Hematopoietic multipotent progenitor cell (in vitro differentiated cells): Measurements from ENCODE around the gene NELL1. TPM values are rescaled to one million over a fixed set of nuclear protein-coding genes. Genes with fewer than 3 reads are reported as not detected.
"Not testable (repeated sequence)": the region's sequence is repeated elsewhere in the genome, so short reads cannot be mapped to it uniquely, and the experiment has no call there.

ENCODE experiments used
- DNase-seq, 3 donors: peaks; one replicate each; pipeline ENCODE4 v3.0.0-alpha.2; 2011 to 2015; ENCODE audit warnings: low read depth in 2 of 3, low spot score in 2 of 3
- total RNA-seq: library from RNA; depleted of rRNA; stranded (reverse); fragments of >200 nt; gene quantifications from one replicate; pipeline ENCODE4 v1.2.3, GENCODE V29; 2012

The NELL1 gene
- total RNA-seq, 1 donor, result 0.27 TPM

DNA sequence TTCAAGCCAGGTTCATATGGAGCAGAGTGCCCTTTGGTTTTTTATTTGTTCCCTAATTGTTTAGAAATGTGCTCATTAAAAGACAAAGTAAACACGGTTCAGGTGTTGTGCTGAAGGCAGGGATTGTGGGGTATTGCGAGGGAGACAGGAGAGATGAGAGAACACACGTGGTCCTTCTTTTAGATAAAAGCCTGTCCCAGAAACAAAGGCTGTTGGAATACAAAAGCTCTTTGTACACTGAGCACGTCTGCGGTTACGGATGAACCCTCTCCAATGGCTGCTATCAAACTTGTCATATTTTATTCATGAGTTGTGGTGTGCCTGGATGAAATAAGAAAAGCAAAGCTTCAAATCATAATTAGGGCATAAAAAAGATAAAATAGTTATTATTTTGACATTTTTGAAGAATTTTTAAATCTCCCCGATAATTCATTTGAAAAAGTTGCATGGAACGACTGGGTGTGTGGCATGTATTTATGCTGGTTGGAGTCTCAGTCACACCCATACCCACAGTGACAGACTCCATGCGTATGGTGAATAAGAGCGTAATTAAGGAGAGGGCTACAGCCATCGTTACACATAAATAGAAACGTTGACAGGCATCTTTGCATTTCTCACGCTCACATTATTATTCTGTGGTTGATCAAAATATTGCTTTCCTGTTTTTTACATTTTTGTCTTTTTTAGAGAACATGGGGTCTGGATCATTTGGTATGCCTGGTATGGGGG is 92.9 kb downstream of the NELL1 start:
- no peak for DNase-seq

- DNase-seq, result no peak
Measured at GRCh38 chr11:20762980-20763379, 93.6 kb downstream of the NELL1 start.

GRCh38 chr11:20770414-20770946 is 101.1 kb downstream of the NELL1 start:
- no peak for DNase-seq

GRCh38 chr11:20771026-20771425 is 101.6 kb downstream of the NELL1 start:
- DNase-seq, result no peak

DNA sequence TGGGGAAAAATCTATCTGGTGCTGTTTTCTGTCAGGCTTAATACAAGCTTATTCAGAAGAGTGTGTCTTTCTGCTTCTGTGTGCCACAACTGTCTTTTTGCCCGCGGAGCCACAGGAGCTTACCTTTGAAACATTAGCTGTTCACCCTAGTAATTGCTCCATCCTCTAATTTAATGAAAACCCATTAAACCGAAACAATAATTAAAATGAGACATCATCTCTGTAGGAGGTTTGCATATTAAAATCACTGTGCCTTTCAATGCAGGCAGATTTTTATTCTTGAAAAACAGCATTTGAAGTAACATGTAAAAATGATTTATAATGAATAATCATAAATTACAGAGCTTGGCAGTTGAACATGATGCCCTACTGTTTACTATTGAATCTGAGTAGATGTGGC is 102.3 kb downstream of the NELL1 start:
- DNase-seq, result no peak

DNA sequence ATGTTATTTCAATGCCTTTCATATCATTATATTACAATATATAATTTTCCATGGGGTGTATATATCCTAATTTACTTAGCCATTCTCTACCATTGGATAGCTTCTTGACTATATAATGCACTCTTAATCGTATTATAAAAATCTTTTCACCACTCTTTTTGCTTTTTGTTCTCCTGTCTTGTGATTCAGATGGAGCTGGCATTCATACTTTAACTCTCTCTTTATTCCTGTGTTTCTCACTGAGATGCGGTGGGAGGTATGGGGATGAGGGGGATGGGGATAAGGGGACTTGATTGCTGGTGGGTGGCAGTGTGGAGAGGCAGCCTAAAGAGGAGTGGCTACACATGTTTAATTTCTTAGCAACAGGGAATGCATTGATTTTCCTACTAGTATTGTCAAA is 105.9 kb downstream of the NELL1 start:
- DNase-seq, result no peak

DNA sequence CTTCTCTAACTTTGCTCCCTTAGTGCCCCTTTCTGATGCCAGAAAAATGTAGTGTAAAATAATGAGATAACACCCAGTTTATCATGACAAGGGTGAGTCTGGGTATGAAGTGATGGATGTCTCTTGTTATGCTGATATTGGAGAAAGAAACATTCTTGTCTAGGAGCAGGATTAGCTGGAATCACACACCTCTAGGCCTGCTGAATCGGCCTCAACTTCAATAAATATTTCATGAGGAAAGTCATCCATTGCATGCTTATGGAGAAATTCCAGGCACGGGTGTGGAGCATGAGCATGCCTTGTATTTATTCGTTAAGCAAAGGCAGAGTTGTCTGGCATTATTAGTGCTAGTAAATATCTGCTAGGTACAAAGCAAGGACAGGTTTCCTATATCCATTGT is 113.4 kb downstream of the NELL1 start:
- no peak for DNase-seq

GRCh38 chr11:20783220-20783619 is 113.8 kb downstream of the NELL1 start:
- DNase-seq, result no peak

GRCh38 chr11:20790622-20791021 is 121.2 kb downstream of the NELL1 start:
- DNase-seq, result no peak

- no peak for DNase-seq
Measured at GRCh38 chr11:20795005-20795404, 125.6 kb downstream of the NELL1 start.

GRCh38 chr11:20808328-20808727 is 138.9 kb downstream of the NELL1 start:
- no peak for DNase-seq

DNA sequence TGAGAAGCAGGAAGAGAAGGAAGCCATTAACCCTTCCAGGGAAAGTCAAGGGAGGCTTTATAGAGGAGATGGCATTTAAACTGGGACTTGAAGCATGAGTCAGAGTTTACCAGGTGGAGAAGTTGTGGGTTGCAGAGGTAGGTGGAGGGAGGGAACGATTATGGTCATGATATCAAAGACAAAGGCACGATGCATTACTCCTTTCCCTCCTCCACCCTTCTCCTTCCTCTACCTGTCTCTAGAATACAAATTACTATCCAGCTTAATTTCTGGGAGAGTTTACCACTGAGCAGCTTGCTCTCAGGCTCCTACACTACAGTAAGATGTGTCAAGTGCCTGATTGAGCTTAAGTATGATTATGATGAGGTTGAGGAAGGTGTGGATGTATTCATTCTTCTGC is 151.7 kb downstream of the NELL1 start:
- no peak for DNase-seq

DNA sequence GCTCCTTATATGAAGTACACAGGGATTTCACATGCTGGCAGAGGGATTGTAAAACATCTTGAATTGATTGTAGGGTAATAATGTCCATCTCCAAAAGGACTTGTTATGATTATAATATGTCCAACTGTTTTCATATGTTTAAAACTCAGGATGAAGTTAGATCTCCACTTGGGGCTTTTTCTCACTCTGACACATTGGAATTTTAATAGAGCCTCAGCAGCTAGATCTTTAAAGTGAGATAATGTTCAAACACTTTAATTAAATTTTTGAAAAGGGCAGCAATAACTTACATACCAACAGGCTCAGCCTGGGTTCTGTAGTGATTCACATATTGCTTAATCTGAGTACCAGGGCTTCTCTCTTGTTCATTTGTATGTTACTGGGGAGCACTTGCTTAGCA is 152.1 kb downstream of the NELL1 start:
- DNase-seq, result no peak

- no peak for DNase-seq
Measured at GRCh38 chr11:20824773-20825172, 155.4 kb downstream of the NELL1 start.

DNA sequence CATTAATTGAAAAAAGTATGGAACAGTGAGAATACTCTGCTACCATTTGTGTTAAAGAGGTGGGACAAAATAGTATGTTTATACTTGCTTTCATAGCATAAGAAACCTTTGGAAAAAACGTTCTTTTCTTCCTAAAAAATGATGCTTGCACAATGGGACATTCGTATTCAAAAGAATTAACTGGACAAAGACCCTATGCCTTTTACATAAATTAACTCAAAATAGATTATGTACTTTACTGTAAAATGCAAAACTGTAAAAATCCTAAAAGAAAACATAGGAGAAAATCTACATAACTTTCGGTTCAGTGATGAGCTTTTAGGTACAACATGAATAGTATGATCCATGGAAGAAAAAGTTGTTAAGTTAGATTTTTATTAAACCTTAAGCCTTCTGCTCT is 166.2 kb downstream of the NELL1 start:
- no peak for DNase-seq

DNA sequence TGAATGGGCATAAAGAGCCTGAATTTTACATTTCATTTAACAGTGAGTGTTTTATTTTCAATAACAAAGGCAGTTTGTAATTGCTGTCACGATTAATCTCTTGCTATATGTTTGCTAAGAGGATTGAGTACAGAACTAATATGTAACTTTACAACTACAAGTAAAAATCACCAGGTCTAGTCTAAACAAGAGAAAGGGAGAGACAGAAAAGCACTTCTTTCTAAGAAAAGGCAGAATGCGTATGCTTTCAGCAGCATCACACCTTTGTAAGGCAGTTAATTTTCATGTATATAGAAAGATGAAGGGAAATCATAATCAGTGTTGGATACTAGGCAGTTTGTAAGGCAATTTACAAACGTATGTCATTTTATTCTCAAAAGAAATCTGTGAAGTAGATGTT is 169.8 kb downstream of the NELL1 start:
- no peak for DNase-seq

DNA sequence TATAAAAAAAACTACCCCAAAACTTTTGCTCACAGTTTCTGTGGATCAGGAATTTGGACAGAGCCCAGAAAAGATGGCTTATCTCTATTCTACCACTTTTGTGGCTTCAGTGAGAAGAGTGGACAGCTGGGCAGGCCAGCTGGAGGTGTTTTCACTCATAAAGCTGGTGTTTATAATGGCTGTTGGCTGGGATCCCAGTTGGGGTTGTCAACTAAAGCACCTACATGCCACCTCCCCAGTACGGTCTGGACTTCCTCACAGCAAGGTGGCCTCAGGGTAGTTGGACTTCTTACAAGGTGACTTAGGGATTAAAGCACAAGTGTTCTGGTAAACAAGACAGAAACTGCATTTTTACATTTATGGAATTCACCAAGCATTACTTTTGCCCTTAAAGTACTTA is 171.0 kb downstream of the NELL1 start:
- no peak for DNase-seq

GRCh38 chr11:20844216-20844615 is 174.8 kb downstream of the NELL1 start:
- no peak for DNase-seq

GRCh38 chr11:20844630-20845029 is 175.2 kb downstream of the NELL1 start:
- DNase-seq, result no peak

DNA sequence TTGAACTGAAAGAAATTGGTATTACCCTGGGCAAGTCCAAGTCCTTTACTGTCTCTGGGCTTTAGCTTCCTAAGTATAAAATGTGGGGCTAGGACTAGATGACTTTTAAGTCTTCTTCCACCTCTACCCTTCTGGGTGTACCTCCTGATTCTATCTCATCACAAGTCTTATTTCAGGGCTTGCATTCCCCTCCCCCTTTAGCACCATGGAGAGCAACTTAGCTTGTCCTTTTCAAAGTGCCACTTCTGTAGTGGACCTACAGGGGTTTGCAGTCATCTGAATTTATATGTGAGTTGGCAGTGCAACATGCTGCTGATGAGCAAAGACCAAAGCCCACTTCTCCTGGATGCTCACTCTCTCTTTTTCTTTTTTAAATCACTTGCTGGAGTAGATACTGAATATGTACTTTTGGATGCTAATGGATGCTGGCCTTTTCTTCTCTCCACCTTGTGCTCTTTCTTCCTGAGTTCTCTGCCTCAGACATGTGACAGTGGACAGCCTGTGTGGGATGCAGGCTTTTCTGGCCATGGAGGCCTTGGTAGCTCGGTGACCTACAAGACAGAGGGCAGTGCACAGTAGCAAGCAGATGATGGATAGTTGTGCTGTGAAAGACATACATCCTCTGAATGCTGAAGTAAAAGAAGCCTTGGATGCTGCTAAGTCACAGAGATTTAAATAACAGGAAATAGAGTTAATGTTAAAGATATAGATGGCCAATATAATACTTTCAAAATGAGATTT is 185.0 kb downstream of the NELL1 start:
- DNase-seq, result no peak

- DNase-seq, result no peak
Measured at GRCh38 chr11:20861322-20861721, 191.9 kb downstream of the NELL1 start.

GRCh38 chr11:20862263-20862662 is 192.9 kb downstream of the NELL1 start:
- not testable (repeated sequence) for DNase-seq
